ENCODE measurements around the gene STC2.

- TF ChIP-seq MYC (IDR thresholded peaks at IDR 0.05; ENCODE audit: insufficient read depth, insufficient read length, insufficient replicate concordance, low read length, severe bottlenecking): no peak
- no peak for TF ChIP-seq CTCF (IDR thresholded peaks at IDR 0.05 in 2 of 3, conservative IDR thresholded peaks at IDR 0.05 in 1 of 3; ENCODE audit: control insufficient read depth in 2 of 3, extremely low read depth in 1 of 3, insufficient read depth in 1 of 3, low read depth in 3 of 3, low read length in 3 of 3)
- TF ChIP-seq IRF3 (IDR thresholded peaks at IDR 0.05): no peak
- TF ChIP-seq ATF3 (IDR thresholded peaks at IDR 0.05; ENCODE audit: borderline replicate concordance, extremely low read depth, low read depth, low read length): no peak
- no peak for TF ChIP-seq BRCA1 (IDR thresholded peaks at IDR 0.05; ENCODE audit: low read depth, low read length)
- TF ChIP-seq POLR2A (IDR thresholded peaks at IDR 0.05; ENCODE audit: low read depth, low read length): no peak
- TF ChIP-seq POLR2AphosphoS5 (IDR thresholded peaks at IDR 0.05; ENCODE audit: low read length): no peak
- no peak for TF ChIP-seq NFYB (IDR thresholded peaks at IDR 0.05; ENCODE audit: insufficient read depth, low read depth, low read length)
- TF ChIP-seq NKRF (conservative IDR thresholded peaks at IDR 0.05): no peak
- no peak for TF ChIP-seq MAX (IDR thresholded peaks at IDR 0.05; ENCODE audit: low read depth, low read length)
Measured at GRCh38 chr5:173355561-173355960, 27.3 kb upstream of the STC2 start.

Measured in GM12878 (cell line).